ENCODE results near the gene S100G. TPM values are rescaled to one million over a fixed set of nuclear protein-coding genes. Genes with fewer than 3 reads are reported as not detected.

Gene S100G
- total RNA-seq, 1 experiment from 2014 or later: not detected

GRCh38 chrX:16646366-16647138 is 3.4 kb upstream of the S100G start:
- no peak for DNase-seq (ENCODE audit: low spot score)

- no peak for DNase-seq (ENCODE audit: low spot score)
Measured at GRCh38 chrX:16651391-16652024, 1.6 kb downstream of the S100G start.

- peak; percentile 33 for DNase-seq (ENCODE audit: low spot score)
Measured at GRCh38 chrX:16653424-16653823, 3.5 kb downstream of the S100G start.

DNA sequence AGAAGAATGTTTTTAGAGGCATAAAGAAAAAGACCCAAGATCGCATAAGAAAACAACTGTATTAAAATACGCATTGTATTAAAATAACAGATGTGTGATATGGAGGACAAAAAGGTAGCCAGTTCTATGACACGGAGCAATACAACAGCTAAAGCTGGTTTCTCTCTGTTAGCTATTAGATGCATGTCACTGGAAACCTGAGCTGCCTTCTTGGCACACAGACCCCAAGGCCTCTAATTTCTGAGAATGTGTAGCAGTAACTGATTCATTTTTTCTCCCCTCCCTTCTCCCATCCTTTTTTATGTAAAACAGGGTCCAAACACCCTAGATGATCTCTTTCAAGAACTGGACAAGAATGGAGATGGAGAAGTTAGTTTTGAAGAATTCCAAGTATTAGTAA is 4.1 kb downstream of the S100G start:
- DNase-seq (ENCODE audit: low spot score): no peak

DNA sequence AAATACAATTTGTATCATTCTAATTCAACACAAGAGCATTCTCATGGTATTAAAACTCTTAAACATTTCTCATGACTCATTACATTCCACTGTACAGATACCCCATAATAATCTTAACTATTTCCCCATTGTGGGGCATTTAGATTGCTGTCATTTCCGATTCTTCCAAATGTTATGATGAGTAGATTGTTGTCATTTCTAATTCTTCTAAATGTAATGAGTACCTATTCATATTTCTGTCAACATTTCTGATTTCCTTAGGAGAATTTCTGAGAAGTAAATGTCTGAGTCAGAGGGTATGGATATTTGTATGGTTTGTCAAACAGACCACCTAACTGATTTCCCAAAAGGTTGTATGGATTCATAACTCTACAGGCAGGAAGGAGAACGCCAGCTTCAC is 8.3 kb downstream of the S100G start:
- DNase-seq (ENCODE audit: low spot score): peak; percentile 77

DNA sequence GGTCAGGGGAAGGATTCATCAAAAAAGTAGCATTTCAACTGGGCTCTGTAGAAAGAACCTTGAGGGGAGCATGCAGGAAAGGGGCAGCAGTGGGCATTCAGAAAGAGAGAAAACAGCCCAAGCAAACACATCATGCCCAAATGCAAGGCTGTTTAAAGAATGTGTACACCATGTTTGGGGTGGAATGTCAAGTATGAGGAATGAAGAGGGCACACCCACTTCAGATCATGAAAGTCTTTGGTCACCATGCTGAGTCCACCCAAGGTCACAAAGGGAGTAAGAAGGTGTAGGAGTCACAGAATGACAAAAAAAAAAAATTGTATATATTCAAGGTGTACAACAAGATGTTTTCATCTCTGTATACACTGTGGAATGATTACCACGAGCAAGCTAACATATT is 9.4 kb downstream of the S100G start:
- DNase-seq (ENCODE audit: low spot score): peak; percentile 49

GRCh38 chrX:16661495-16661894 is 11.5 kb downstream of the S100G start:
- DNase-seq (ENCODE audit: low spot score): no peak

DNA sequence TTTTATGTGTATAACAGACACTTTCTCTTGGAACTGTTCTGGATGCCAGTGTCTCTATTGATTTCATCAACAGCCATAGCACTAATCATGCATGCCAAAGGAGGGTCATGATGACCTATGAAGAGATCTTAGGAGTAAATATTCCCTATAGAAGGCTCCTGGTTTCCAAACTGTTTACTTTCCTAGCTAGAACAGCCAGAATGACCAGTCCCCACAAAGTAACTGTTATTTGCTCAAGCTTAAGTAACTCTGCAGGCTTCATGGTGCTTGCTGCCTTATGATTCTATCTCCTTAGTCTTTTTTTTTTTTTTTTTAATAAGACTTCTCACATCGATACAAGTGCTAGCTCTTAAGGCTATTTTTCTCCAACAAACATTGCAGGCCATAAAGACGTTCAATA is 12.4 kb downstream of the S100G start:
- no peak for DNase-seq (ENCODE audit: low spot score)

DNA sequence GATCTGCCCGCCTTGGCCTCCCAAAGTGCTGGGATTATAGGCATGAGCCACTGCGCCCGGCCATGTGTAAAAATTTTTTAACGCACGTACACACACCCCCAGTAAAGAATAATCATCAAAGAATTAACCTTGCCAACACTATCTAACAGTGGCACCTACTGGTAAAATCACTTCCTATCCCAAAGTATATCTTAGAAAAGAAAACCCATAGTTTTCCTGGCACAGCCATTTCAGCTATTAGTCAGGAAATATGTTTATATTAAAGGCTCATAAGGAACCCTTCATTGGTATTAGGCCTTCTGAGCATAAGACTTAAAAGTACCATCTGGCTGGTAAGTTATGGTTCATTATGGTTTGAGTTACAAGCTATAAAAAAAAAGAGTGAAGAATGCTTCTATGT is 14.1 kb downstream of the S100G start:
- DNase-seq (ENCODE audit: low spot score): peak; percentile 21

DNA sequence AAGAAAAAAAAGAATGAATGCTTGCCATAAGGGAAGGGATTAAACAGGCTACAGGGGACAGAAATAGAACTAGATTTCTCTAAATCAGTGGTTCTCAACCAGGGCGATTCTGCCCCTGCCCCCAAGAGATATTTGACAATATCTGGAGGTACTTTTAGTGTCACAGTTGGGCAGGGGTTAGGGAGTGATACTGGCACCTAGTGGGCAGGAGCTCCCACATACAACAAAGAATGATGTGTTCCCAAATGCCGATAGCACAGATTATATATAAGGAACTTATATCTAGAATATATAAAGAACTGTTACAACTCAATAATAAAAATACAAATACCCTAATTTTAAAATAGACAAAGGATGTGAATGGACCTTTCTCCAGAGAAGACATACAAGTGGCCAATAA is 14.7 kb downstream of the S100G start:
- DNase-seq (ENCODE audit: low spot score): no peak

DNA sequence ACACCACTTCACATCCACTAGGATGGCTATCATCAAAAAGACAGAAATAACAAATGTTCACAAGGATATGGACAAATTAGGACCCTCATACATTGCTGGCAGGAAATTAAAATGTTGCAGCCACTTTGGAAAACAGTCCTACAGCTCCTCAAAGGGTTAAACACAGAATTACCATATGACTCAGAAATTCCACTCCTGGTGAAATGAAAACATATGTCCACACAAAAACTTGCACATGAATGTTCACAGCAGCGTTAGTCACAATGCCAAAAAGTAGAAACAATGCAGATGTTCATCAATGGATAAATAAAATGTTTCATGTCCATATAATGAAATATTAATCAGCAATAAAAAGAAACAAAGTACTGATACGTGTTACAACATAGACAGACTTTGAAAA is 15.1 kb downstream of the S100G start:
- peak; percentile 29 for DNase-seq (ENCODE audit: low spot score)

DNA sequence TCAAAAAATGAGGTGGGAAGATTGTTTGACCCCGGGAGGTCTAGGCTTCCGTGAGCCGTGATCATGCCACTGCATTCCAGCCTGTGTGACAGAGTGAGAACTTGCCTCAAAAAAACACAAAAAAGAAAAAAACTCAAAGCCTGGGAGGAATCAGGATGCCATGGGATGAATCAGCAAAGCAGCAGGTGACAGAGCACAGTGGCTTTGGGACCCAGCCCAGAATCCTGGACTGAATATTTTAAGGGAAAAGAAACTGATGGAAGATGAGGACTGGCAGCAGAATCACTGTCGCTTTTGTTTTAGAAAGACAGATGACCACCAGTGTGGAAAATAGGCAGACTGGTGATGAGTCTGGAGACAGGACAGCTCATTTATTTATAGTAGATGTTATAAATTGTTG is 16.6 kb downstream of the S100G start:
- peak; percentile 82 for DNase-seq (ENCODE audit: low spot score)

- peak; percentile 64 for DNase-seq (ENCODE audit: low spot score)
Measured at GRCh38 chrX:16671005-16671404, 21.0 kb downstream of the S100G start.

GRCh38 chrX:16678689-16679088 is 28.7 kb downstream of the S100G start:
- DNase-seq (ENCODE audit: low spot score): no peak

- DNase-seq (ENCODE audit: low spot score): no peak
Measured at GRCh38 chrX:16683007-16683664, 33.2 kb downstream of the S100G start.

GRCh38 chrX:16687514-16687913 is 37.6 kb downstream of the S100G start:
- DNase-seq (ENCODE audit: low spot score): peak; percentile 77

- peak; percentile 69 for DNase-seq (ENCODE audit: low spot score)
Measured at GRCh38 chrX:16695079-16695676, 45.2 kb downstream of the S100G start.

GRCh38 chrX:16696956-16697355 is 47.0 kb downstream of the S100G start:
- DNase-seq (ENCODE audit: low spot score): no peak

- no peak for DNase-seq (ENCODE audit: low spot score)
Measured at GRCh38 chrX:16699389-16699788, 49.4 kb downstream of the S100G start.

- no peak for DNase-seq (ENCODE audit: low spot score)
Measured at GRCh38 chrX:16700734-16701133, 50.8 kb downstream of the S100G start.

- no peak for DNase-seq (ENCODE audit: low spot score)
Measured at GRCh38 chrX:16702700-16703599, 53.0 kb downstream of the S100G start.
